ENCODE results near the gene ADAMTS9.

ADAMTS9 gene

GRCh38 chr3:64685800-64686445 lies 1.9 kb downstream of the ADAMTS9 start:
- DNase-seq, result no peak

DNA sequence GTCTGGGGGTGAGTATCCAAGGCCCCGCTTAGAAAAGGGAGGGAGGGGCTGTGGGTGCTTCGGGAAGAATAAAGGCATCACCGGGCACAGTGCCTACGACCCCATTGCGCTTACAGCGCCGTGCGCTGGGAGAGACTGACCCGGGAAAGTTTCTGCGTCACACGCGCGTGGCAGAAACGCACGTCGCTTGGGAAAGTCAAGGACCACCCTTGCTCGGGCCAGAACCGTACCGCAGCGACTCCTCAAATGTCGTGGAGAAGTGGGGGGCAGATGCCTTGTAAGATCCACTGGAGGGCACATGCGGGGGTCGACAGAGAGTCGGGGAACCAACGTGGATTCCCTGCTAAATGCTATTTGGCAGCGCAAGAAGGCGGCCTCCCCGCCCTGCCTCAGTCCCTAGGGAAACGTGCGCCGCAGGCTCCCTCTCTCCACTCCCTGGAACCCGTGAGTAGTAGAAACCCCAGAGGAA lies 2.4 kb downstream of the ADAMTS9 start:
- no peak for DNase-seq

- DNase-seq, result no peak
Observed at GRCh38 chr3:64684715-64685261, 3.0 kb downstream of the ADAMTS9 start.

DNA sequence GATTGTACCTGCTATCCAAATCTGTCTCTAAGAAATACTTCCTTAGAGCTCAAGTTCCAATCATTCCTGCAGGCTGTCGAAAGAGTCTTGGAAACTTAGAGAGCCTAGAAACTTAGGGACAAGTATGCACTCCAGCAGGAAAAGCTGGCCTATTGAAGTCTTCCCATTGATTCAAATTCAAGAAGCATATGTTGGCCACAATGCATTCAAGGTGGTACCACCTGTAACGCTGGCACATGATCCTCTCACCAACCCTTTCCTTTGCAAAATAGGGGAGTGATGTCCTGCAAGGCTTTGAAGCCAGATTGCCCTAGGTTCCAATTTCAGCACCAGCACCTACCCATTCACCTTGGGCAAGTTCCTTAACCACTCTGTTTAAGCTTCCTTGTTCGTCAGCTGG lies 6.0 kb downstream of the ADAMTS9 start:
- DNase-seq, result no peak

GRCh38 chr3:64681015-64681414 lies 6.8 kb downstream of the ADAMTS9 start:
- DNase-seq, result no peak

GRCh38 chr3:64680334-64680733 lies 7.5 kb downstream of the ADAMTS9 start:
- DNase-seq, result no peak

DNA sequence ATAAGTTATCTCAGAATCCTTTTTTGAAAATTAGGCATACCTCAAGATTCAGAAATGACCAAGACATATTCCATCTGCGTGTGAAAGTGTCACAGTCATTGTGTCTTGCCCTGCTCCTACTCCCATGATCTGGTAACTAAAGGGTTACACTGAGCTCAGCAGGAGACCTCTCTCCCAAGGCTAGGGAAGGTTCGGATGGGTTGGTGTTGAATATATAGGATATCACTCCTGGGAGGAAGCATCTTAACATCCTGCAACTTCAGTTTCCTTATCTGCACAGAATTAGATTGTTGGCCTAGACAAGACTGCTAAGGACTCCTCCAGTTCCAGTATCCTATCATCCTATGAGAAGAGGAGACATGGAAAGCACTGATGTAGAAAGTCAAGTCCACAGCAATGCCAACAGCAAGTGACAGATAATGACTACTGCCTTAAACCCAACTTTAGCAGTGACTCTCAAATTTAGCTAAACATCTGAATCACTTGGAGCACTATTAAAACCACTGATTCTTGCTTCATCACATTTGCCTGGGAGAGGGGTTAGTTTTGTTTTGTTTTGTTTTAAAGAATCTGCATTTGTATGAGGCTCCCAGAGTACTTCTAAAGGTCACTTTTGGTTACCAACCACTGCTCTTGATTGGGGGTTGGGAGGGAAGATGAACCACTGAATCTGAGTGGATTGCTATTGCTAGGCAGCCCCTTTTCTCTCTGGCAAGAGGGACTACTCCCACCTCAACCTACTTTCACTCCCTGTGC lies 9.7 kb downstream of the ADAMTS9 start:
- DNase-seq, result no peak

DNA sequence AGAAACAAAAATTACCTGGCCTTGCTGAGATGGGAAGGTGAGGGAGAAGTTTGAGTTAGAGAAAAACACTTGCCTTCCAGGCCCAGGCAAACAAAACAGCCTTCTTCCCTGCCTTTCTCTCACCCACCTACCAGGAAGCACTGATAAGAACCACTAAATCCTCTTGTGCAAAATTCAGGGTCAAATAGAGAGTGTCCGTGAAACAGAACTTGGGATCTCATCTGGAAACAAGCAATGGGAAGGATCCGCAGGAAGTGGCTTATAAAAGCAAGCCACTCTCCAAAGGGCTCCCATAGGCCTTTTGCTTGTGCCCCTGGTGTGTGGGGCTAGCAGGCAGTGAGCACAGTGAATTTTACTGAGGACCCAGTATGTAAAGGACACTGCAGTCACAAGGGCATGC lies 11.0 kb downstream of the ADAMTS9 start:
- no peak for DNase-seq

GRCh38 chr3:64675687-64676247 lies 12.0 kb downstream of the ADAMTS9 start:
- no peak for DNase-seq

DNA sequence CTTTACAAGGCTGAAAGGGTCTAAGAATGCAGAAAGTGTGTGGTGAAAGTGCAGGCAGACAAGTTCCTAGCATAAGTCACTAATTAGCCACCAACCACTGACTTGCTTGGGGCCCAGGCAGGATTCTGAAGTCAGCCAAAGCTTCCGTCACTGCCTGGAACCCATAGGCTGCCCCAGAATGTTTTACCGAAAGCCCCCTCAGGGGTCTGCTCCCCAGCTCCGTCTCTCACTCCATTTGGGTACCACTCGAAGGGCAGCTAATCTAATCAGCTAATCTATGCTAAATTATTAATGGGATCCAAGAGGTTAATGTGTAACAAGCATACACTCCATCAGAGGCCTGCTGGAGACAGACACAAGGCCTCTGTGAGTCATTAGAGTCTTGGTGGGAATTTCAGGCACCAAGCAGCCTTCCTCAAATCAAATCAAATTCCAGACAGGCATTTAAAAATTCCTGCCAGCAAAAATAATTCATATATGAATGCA lies 13.2 kb downstream of the ADAMTS9 start:
- DNase-seq, result no peak

- no peak for DNase-seq
Observed at GRCh38 chr3:64673159-64673715, 14.6 kb downstream of the ADAMTS9 start.

DNA sequence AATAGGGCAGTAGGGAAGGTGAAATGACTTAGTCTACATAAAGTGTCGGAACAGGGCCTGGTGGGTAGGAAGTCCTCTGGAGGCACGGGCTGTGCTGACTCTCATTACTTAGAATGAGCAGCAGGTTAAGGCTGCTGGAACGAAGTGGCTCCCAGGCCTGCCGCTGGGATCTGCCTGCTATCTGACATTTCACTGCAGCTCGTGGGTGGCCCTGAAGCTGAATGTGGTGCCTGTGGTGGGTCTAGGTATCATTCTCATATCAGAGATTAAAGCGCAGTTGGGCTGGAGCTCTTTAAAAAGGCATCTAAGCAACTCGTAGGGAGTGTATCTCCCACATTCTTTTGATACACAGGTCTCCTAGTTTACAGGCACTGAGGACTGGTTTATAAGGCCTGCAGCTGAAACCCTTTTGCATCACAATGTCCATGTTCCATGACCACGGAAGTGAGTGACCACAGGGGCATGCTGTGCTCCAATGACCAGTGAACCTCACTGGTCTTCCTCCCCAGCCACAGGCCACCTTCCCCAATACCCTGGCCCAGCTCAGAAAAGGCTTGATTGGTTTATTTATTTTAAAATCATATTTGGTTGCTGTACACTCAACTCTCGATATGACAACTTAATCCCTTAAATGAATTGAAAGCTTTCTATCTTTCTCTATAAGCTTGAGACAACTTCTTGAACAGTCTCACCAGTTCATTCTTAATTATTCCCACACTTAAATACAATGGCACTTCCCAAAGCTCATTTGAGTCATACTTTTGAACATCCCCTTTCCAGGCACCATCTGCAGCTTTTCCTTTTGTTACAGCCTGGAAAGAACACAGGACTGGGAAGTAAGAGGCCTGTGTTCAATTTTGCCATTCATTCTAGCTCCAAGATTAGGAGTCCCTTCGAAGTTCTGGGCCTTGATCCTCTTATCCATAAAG lies 19.0 kb downstream of the ADAMTS9 start:
- no peak for DNase-seq

GRCh38 chr3:64667887-64668581 lies 19.8 kb downstream of the ADAMTS9 start:
- DNase-seq, result no peak

DNA sequence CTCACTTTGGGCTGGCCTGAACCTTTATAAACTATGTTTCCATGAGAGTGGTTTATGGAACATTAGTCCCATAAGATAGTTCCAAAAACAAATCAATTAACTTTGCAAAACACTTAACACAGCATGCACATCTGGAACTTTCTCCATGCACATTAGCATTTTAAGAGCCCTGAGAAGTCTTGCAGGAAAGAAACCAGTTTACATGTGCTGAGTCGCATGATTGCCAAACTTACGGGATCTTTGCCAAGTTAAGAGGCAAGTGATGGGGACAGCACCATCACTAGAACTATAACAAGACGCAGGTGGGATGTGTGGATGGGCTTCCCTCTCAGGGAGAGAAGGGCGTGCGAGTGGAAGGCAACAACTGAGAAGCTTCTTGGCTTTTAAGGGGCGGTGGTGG lies 20.7 kb downstream of the ADAMTS9 start:
- no peak for DNase-seq

- DNase-seq, result no peak
Observed at GRCh38 chr3:64666171-64666588, 21.6 kb downstream of the ADAMTS9 start.

DNA sequence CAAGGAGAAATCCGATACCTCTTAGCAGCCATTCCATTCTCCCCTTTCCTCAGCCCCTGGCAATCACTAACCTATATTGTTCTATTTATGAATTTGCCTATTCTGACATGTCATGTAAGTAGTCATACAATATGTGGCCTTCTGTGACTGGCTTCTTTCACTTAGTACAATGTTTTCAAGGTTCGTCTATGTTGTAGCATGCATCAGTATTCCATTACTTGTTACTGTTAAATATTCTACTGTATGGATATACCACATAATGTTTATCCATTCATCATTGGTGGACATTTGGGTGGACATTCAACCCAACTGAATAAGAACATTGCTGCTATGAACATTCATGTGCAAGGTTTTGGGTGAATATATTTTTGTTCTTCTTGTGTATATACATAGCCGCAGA lies 23.4 kb downstream of the ADAMTS9 start:
- DNase-seq, result no peak

GRCh38 chr3:64659617-64659978 lies 28.2 kb downstream of the ADAMTS9 start:
- DNase-seq, result no peak

DNA sequence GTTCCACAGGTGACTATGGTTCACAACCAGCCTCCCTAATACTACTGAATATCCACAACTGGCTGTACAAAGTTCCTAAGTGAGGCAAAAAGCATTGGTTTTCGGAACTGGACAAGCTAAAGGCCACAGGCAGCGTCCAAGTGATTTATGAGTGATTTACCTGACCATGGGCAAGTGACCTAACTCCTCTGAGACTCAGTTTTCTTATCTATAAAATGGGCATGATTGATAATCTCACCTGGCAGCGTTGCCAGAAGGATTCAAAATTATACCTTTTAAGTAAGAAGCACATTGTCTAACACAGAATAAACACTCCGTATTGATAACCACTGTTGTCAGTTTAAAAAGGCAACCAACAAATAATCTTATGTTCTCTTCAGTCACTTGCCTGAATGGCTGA lies 29.8 kb downstream of the ADAMTS9 start:
- DNase-seq, result no peak

DNA sequence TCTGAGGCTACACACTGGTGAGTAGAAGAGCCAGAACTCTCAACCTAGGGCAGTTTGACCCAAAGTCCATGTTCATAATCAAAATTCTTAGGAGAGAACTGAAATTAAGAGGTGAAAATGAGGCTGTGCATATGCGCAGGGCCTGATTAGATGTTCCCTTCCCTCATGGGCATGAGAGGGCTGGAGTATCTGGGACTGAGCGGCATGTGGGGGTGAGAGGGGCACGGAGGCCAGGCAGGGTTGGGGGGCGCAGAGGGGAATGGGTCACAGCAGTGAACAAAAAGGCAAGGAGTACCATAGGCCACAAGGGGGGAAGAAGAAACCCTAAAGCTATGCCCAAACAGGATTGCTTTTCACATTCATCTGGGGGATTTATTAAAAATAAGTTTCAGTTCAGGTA lies 31.3 kb downstream of the ADAMTS9 start:
- DNase-seq, result no peak

DNA sequence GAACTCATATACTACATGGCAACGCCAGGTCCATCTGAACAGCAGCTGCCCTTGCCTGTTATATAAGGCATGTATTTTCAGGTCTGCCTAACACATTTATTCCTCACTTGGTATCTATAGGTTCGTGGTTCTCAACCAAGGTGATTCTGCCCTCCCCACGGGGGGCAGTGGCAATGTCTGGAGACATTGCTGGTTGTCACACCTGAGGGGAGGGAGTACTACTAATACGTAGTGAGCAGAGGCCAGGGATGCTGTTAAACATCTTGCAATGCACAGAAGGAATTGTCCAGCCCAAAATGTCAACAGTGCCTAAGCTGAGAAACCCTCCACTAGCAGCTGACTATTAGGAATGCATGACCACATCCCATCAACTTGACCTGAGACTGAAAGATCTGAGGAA lies 32.6 kb downstream of the ADAMTS9 start:
- DNase-seq, result no peak

- DNase-seq, result no peak
Observed at GRCh38 chr3:64654013-64654412, 33.8 kb downstream of the ADAMTS9 start.

- no peak for DNase-seq
Observed at GRCh38 chr3:64653101-64653500, 34.7 kb downstream of the ADAMTS9 start.

Data from inflammatory macrophage treated with lipopolysaccharide for 1 hour (primary cell).